GM12878 (cell line): ENCODE data around the gene MARCHF2. TPM values are rescaled to one million over a fixed set of nuclear protein-coding genes. Genes with fewer than 3 reads are reported as not detected.

Experiments
- ATF2 ChIP-seq: IDR thresholded peaks from 2 replicates; pipeline ENCODE4 v1.6.1; 2012; ENCODE audit warnings: low read length, inconsistent platforms
- BHLHE40 ChIP-seq, 2 experiments: fragments of 450-650 bp in 1 of 2; IDR thresholded peaks; 2 replicates each; pipeline ENCODE4 v1.6.1; 2011 to 2017; ENCODE audit warnings: low read depth in 2 of 2, borderline replicate concordance in 1 of 2, improper control_type of control experiment in 1 of 2, low read length in 1 of 2, mild to moderate bottlenecking in 1 of 2
- CHD1 ChIP-seq: IDR thresholded peaks from 2 replicates; pipeline ENCODE4 v1.6.1; 2012; ENCODE audit warnings: low read depth, low read length, improper control_type of control experiment
- CHD4 ChIP-seq: fragments of 200-600 bp; sonication (generic); IDR thresholded peaks from 2 replicates; pipeline ENCODE4 v1.6.1; 2016; ENCODE audit warnings: mild to moderate bottlenecking
- ELK1 ChIP-seq: IDR thresholded peaks from 2 replicates; pipeline ENCODE4 v1.6.1; 2012; ENCODE audit warnings: low read depth, low read length, improper control_type of control experiment
- GABPA ChIP-seq: IDR thresholded peaks from 2 replicates; pipeline ENCODE4 v1.6.1; 2014; ENCODE audit warnings: antibody characterized with exemption, low read depth, mild to moderate bottlenecking, inconsistent platforms
- GATAD2B ChIP-seq: fragments of 450-650 bp; conservative IDR thresholded peaks from 2 replicates; pipeline ENCODE4 v1.6.1; 2017; ENCODE audit warnings: low read depth, mild to moderate bottlenecking, moderate library complexity
- IKZF2 ChIP-seq, 2 experiments: fragments of 450-650 bp; IDR thresholded peaks; 2 replicates each; pipeline ENCODE4 v1.6.1; 2017; ENCODE audit warnings: mild to moderate bottlenecking in 2 of 2, moderate library complexity in 2 of 2
- KLF5 ChIP-seq: fragments of 450-650 bp; IDR thresholded peaks from 2 replicates; pipeline ENCODE4 v1.6.1; 2014; ENCODE audit warnings: mild to moderate bottlenecking; ENCODE audit not compliant: partially characterized antibody
- MLLT1 ChIP-seq: fragments of 450-650 bp; IDR thresholded peaks from 2 replicates; pipeline ENCODE4 v1.6.1; 2016; ENCODE audit warnings: mild to moderate bottlenecking
- NFYB ChIP-seq: IDR thresholded peaks from 2 replicates; pipeline ENCODE4 v1.6.1; 2011; ENCODE audit warnings: low read depth, mild to moderate bottlenecking, low read length, improper control_type of control experiment, moderate library complexity; ENCODE audit not compliant: insufficient read depth
- NR2C1 ChIP-seq: fragments of 450-650 bp; IDR thresholded peaks from 2 replicates; pipeline ENCODE4 v1.6.1; 2017; ENCODE audit warnings: antibody characterized with exemption, mild to moderate bottlenecking, moderate library complexity
- PML ChIP-seq: IDR thresholded peaks from 2 replicates; pipeline ENCODE4 v1.6.1; 2012; ENCODE audit warnings: low read length, inconsistent platforms
- POLR2A ChIP-seq: IDR thresholded peaks from 2 replicates; pipeline ENCODE4 v1.6.1; 2011; ENCODE audit warnings: low read depth, mild to moderate bottlenecking, low read length
- PRDM15 ChIP-seq: fragments of 450-650 bp; formaldehyde crosslinking; IDR thresholded peaks from 2 replicates; pipeline ENCODE4 v1.4.0; 2020; ENCODE audit warnings: mild to moderate bottlenecking, moderate library complexity
- RB1 ChIP-seq: fragments of 450-650 bp; formaldehyde crosslinking; IDR thresholded peaks from 2 replicates; pipeline ENCODE4 v1.6.1; 2017; ENCODE audit warnings: mild to moderate bottlenecking, borderline replicate concordance
- RELA ChIP-seq: fragments of 450-650 bp; IDR thresholded peaks from 2 replicates; pipeline ENCODE4 v1.8.0; 2014; ENCODE audit warnings: borderline replicate concordance; ENCODE audit not compliant: partially characterized antibody
- SP1 ChIP-seq: IDR thresholded peaks from one replicate; pipeline ENCODE4 v1.6.1; 2011; ENCODE audit warnings: low read depth, low read length
- SREBF1 ChIP-seq: IDR thresholded peaks from 2 replicates; pipeline ENCODE4 v1.6.1; 2012; ENCODE audit warnings: mild to moderate bottlenecking, low read length
- USF1 ChIP-seq: IDR thresholded peaks from 2 replicates; pipeline ENCODE4 v1.6.1; 2011; ENCODE audit warnings: borderline replicate concordance, low read depth, mild to moderate bottlenecking, moderate library complexity, mixed read lengths, low read length; ENCODE audit not compliant: insufficient read depth; ENCODE audit errors: extremely low read length
- WRNIP1 ChIP-seq: IDR thresholded peaks from 2 replicates; pipeline ENCODE4 v1.6.1; 2011; ENCODE audit warnings: low read depth, low read length, improper control_type of control experiment, borderline replicate concordance
- ZSCAN29 ChIP-seq: fragments of 450-650 bp; IDR thresholded peaks from 2 replicates; pipeline ENCODE4 v1.6.1; 2017; ENCODE audit warnings: mild to moderate bottlenecking, moderate library complexity
- polyA plus RNA-seq, 11 experiments: library from polyadenylated mRNA; depleted of rRNA in 4 of 11; unstranded in 6 of 11; stranded (reverse) in 5 of 11; fragments of >200 nt; fragmentation: Nextera tagmentation in 4 of 11; fragmentation: Illumina TruSeq in 1 of 11; extraction: Ambion mirVana in 4 of 11; extraction: Trizol in 1 of 11; gene quantifications; 1 replicate in 1 of 11; 2 replicates in 10 of 11; pipeline versions ENCODE4 v1.2.1 to v1.2.3, GENCODE V29; 2011 to 2016; ENCODE audit warnings: inconsistent platforms in 2 of 11, missing spikeins in 2 of 11, low read depth in 1 of 11
- total RNA-seq, 4 experiments: library from RNA; depleted of rRNA in 3 of 4; stranded (reverse); fragments of >200 nt in 3 of 4; fragmentation: Illumina TruSeq in 1 of 4; extraction: Trizol in 1 of 4; gene quantifications; 2 replicates each; pipeline versions ENCODE4 v1.2.1 to v1.2.3, GENCODE V29; 2013 to 2021

The MARCHF2 gene
- total and polyA plus RNA-seq, 10 of the 15 experiments (the other 5 are each of a cell fraction or from before 2014, with no cell fraction given), result 1.6 to 30.3 (median 10.8) TPM

GRCh38 chr19:8444677-8445487, 31.8 kb downstream of the MARCHF2 start, which contains the start of gene HNRNPM (continued):
- TF ChIP-seq PRDM15 (CRISPR knock-in tag) (no peak), ZSCAN29 (no peak), KLF5 (no peak), PML (peak; percentile 77; the same call in 1 of the 2 replicates), SP1 (peak; percentile 57), GATAD2B (no peak), POLR2A (peak; percentile 98), MLLT1 (no peak), IKZF2 (IDR thresholded peaks at IDR 0.05) (no peak), WRNIP1 (no peak), RB1 (peak; percentile 32; the same call in 1 of the 2 replicates), ATF2 (no peak), NR2C1 (peak; percentile 23; the same call in 1 of the 2 replicates), RELA (peak; percentile 73), BHLHE40 (IDR thresholded peaks at IDR 0.05; ENCODE audit: borderline replicate concordance in 1 of 2, low read depth in 2 of 2, low read length in 1 of 2) (peak; percentile 50 to 87; a peak in 3 of 4 replicates), USF1 (peak; percentile 97), GABPA (no peak), NFYB (peak; percentile 94), ELK1 (no peak), SREBF1 (no peak), CHD4 (no peak), CHD1 (no peak)
